Small intestine (tissue), 7 donors: ENCODE results near the gene ASB3. TPM values are rescaled to one million over a fixed set of nuclear protein-coding genes. Genes with fewer than 3 reads are reported as not detected.

Source experiments
- DNase-seq, 2 donors: peaks; one replicate each; pipeline versions ENCODE4 v3.0.0 to v3.0.0-alpha.2; 2013
- FAIRE-seq: peaks from 2 replicates; lab custom pipeline; 2012; peaks lifted over from hg19 to GRCh38; lab: Jason Lieb, UNC
- H3K27ac ChIP-seq, 3 donors: one replicate each; pipeline ENCODE4 v1.5.1; 2013; ENCODE audit warnings: low read length in 2 of 3, mild to moderate bottlenecking in 2 of 3, control low read depth in 1 of 3, inconsistent platforms in 1 of 3, low read depth in 1 of 3, moderate library complexity in 1 of 3
- H3K27me3 ChIP-seq, 3 donors: one replicate each; pipeline ENCODE4 v1.6.1; 2013; ENCODE audit warnings: low read length in 3 of 3, inconsistent platforms in 1 of 3; ENCODE audit not compliant: control insufficient read depth in 3 of 3, insufficient read depth in 3 of 3
- H3K36me3 ChIP-seq, 3 donors: one replicate each; pipeline ENCODE4 v1.6.1; 2013; ENCODE audit warnings: low read length in 3 of 3, inconsistent platforms in 1 of 3, low read depth in 1 of 3, mild to moderate bottlenecking in 1 of 3, moderate library complexity in 1 of 3; ENCODE audit not compliant: control insufficient read depth in 3 of 3, insufficient read depth in 2 of 3
- H3K4me1 ChIP-seq, 3 donors: one replicate each; pipeline ENCODE4 v1.6.1; 2013; ENCODE audit warnings: low read length in 2 of 3, inconsistent platforms in 1 of 3, low read depth in 1 of 3, mild to moderate bottlenecking in 1 of 3, moderate library complexity in 1 of 3; ENCODE audit not compliant: control insufficient read depth in 3 of 3, insufficient read depth in 2 of 3
- H3K4me3 ChIP-seq, 3 donors: one replicate each; pipeline ENCODE4 v1.5.1; 2013; ENCODE audit warnings: low read length in 3 of 3, control low read depth in 1 of 3, inconsistent platforms in 1 of 3, low read depth in 1 of 3, mild to moderate bottlenecking in 1 of 3, moderate library complexity in 1 of 3
- H3K9me3 ChIP-seq, 2 donors: one replicate each; pipeline ENCODE4 v1.6.1; 2013; ENCODE audit warnings: low read depth in 1 of 2, low read length in 1 of 2; ENCODE audit not compliant: control insufficient read depth in 2 of 2, insufficient read depth in 1 of 2
- WGBS, 3 donors: extraction: QIAGEN DNeasy Blood & Tissue Kit; methylation state at CpG; one replicate each; pipeline ENCODE4 v1.1.7; 2013; 5-methylcytosine and 5-hydroxymethylcytosine counted together
- polyA plus RNA-seq, 4 donors: library from polyadenylated mRNA; stranded (reverse) in 3 of 4; unstranded in 1 of 4; fragments of 200-250 nt in 3 of 4; fragments of 120-200 nt in 1 of 4; gene quantifications; one replicate each; pipeline versions ENCODE4 v1.2.1 to v1.2.3, GENCODE V29; 2013
- donor health status: healthy with polysubstance abuse.
- donor health status: control.
- donor health status: control.
- donor health status: Bipolar disorder and iron deficiency.
- donor health status: healthy.

The ASB3 gene
- polyA plus RNA-seq, 4 donors, result 6.0 to 12.4 (median 6.6) TPM

GRCh38 chr2:53782676-53783075 is 4.1 kb downstream of the ASB3 start:
- DNase-seq (no peak), FAIRE-seq (no peak)
- 76 to 90% (median 86%) methylated on average over 8 of the region's 8 CpGs for WGBS, 3 donors
- Histone ChIP-seq H3K9me3 (no peaks in the 10 kb centered on the region), H3K27ac (peak overlapping the region in 1 of 3 donors; percentile 4), H3K36me3 (peaks cover 0 to 10% (median 0%) of the 10 kb centered on the region in 3 donors), H3K27me3 (no peaks in the 10 kb centered on the region), H3K4me3 (no peak overlapping the region), H3K4me1 (peaks cover 6 to 12% (median 7%) of the 10 kb centered on the region in 3 donors)

DNA sequence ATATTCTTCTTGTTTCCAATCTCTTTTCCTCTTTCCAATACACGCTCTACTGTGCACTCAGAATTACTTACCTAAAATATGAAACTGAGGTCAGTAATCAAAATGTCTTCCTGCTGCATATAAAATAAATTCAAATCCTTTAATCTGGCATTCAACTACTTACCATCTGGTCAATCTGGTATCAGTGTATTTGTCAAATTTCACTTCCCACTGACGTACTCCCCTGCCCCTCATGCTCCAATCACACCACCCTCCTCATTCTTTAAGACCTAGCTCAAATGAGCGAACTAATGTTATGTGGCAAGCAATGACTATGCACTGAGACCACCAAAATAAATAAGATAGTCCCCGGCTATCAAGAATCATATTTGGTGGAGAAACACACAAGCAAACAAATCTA is 6.7 kb downstream of the ASB3 start:
- 91 to 94% (median 94%) methylated on average over 4 of the region's 4 CpGs for WGBS, 3 donors
- no peak for FAIRE-seq

GRCh38 chr2:53778536-53779162 is 8.1 kb downstream of the ASB3 start:
- 80 to 86% (median 84%) methylated on average over 5 of the region's 5 CpGs for WGBS, 3 donors
- Histone ChIP-seq H3K27ac (no peak overlapping the region), H3K9me3 (no peaks in the 10 kb centered on the region), H3K4me3 (no peak overlapping the region), H3K27me3 (no peaks in the 10 kb centered on the region), H3K4me1 (no peaks in the 10 kb centered on the region), H3K36me3 (peaks cover 0 to 16% (median 2%) of the 10 kb centered on the region in 3 donors)
- no peak for FAIRE-seq
- no peak for DNase-seq

More for the DNA sequence above, 6.7 kb downstream of the ASB3 start:
- H3K27me3 ChIP-seq, result no peaks in the 10 kb centered on the region
- H3K4me3 ChIP-seq, result no peak overlapping the region
- DNase-seq, result no peak
- no peaks in the 10 kb centered on the region for H3K9me3 ChIP-seq
- no peak overlapping the region for H3K27ac ChIP-seq
- peaks cover under 1 to 5% (median 2%) of the 10 kb centered on the region in 3 donors for H3K4me1 ChIP-seq
- H3K36me3 ChIP-seq, result peaks cover 0 to 15% (median 2%) of the 10 kb centered on the region in 3 donors

DNA sequence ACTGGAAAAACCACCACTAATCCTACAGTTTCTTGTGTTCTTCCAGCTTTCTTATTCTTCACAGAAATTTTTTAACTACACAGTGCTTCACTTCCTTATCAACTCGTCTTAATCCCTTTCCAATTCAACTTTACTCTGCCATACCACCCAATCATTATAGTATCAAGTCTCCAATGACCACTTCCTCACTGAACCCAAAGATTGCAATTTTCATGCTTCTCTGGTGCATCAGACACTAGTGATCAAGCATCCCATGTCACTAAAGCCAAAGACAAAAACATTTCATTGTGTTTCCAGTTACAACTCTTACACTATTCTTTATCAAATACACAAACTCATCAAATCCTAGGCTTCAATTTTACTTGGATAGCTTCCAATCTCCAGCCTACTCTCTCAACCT is 9.6 kb downstream of the ASB3 start:
- H3K27ac ChIP-seq, result no peak overlapping the region
- FAIRE-seq (no peak), DNase-seq (no peak)
- H3K4me3 ChIP-seq, result no peak overlapping the region
- H3K4me1 ChIP-seq, result no peaks in the 10 kb centered on the region
- no peaks in the 10 kb centered on the region for H3K27me3 ChIP-seq
- H3K36me3 ChIP-seq, result peaks cover 0 to 20% (median 2%) of the 10 kb centered on the region in 3 donors
- 53 to 65% (median 62%) methylated on average over 1 of the region's 1 CpG for WGBS, 3 donors
- H3K9me3 ChIP-seq, result no peaks in the 10 kb centered on the region

DNA sequence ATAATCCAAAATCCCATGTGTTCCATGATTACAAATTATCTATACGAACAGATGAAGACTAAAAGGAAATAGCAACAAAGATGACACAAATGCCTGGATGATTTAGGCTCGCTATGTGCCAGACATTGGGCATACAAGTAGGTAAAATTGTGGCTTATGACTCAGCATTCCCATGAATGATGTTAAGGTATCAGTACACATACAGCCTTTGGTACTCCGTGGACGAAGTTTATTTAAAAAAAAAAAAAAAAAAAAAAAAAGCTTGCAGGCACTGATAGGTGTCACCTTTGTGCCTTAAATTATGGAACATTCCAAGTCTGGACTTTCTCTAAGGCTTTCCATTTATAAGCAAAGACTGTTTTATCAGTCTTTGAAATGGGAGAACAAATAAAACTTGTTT is 16.5 kb downstream of the ASB3 start:
- Histone ChIP-seq H3K9me3 (no peaks in the 10 kb centered on the region), H3K27me3 (no peaks in the 10 kb centered on the region), H3K4me3 (no peak overlapping the region), H3K36me3 (peaks cover 0 to 6% (median 0%) of the 10 kb centered on the region in 3 donors), H3K4me1 (peaks cover 0 to 4% (median 0%) of the 10 kb centered on the region in 3 donors), H3K27ac (no peak overlapping the region)
- DNase-seq (no peak), FAIRE-seq (no peak)
- 68 to 74% (median 73%) methylated on average over 4 of the region's 4 CpGs for WGBS, 3 donors

DNA sequence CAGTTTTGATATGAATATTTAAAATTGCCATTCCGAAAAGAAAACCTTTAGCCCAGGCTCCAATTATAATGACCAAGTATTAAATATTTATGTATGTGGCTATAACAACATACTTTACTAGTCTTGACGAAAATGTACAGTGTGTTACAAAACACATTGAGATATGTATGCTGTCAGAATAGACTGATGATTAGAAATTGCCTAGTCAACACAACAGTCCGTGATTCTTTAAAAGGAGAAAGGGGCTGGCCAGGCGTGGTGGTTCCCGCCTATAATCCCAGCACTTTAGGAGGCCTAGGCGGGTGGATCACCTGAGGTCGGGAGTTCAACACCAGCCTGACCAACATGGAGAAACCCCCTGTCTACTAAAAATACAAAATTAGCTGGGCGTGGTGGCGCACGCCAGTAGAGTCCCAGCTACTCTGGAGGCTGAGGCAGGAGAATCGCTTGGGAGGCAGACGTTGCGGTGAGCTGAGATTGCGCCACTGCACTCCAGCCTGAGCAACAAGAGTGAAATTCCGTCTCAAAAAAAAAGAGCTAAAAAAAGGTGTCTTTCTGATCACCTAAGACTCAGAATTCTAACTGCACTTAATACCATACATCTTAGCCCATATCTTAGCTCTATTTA is 17.3 kb downstream of the ASB3 start:
- Histone ChIP-seq H3K4me3 (no peak overlapping the region), H3K4me1 (peaks cover 0 to 9% (median 0%) of the 10 kb centered on the region in 3 donors), H3K9me3 (no peaks in the 10 kb centered on the region), H3K27ac (no peak overlapping the region), H3K36me3 (peaks cover 0 to 5% (median 0%) of the 10 kb centered on the region in 3 donors), H3K27me3 (no peaks in the 10 kb centered on the region)
- DNase-seq (no peak), FAIRE-seq (no peak)
- 89 to 94% (median 91%) methylated on average over 15 of the region's 15 CpGs for WGBS, 3 donors

DNA sequence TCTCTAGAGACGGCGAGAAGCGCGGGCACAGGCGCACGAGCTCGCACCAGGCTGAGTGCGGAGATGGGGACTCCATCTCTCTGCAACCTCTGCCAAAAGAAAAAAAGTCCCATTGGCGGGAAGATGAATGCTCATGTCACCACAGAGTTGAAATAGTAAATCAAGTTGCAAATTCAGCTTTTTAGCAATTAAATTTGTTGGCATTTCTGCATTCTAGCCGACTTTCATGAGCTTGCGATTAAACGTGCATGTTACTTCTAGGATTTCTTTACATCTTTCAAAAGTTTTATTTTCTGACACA is 18.6 kb downstream of the ASB3 start:
- peaks cover 0 to 3% (median 0%) of the 10 kb centered on the region in 3 donors for H3K36me3 ChIP-seq
- DNase-seq (no peak), FAIRE-seq (no peak)
- peak overlapping the region; percentile 70 to 90 (median 73) for H3K27ac ChIP-seq
- H3K4me1 ChIP-seq, result peaks cover 0 to 11% (median 0%) of the 10 kb centered on the region in 3 donors
- no peaks in the 10 kb centered on the region for H3K27me3 ChIP-seq
- 0 to 2% (median 0%) methylated on average over 12 of the region's 12 CpGs for WGBS, 3 donors
- no peaks in the 10 kb centered on the region for H3K9me3 ChIP-seq
- H3K4me3 ChIP-seq, result peak overlapping the region; percentile 76 to 94 (median 80)

DNA sequence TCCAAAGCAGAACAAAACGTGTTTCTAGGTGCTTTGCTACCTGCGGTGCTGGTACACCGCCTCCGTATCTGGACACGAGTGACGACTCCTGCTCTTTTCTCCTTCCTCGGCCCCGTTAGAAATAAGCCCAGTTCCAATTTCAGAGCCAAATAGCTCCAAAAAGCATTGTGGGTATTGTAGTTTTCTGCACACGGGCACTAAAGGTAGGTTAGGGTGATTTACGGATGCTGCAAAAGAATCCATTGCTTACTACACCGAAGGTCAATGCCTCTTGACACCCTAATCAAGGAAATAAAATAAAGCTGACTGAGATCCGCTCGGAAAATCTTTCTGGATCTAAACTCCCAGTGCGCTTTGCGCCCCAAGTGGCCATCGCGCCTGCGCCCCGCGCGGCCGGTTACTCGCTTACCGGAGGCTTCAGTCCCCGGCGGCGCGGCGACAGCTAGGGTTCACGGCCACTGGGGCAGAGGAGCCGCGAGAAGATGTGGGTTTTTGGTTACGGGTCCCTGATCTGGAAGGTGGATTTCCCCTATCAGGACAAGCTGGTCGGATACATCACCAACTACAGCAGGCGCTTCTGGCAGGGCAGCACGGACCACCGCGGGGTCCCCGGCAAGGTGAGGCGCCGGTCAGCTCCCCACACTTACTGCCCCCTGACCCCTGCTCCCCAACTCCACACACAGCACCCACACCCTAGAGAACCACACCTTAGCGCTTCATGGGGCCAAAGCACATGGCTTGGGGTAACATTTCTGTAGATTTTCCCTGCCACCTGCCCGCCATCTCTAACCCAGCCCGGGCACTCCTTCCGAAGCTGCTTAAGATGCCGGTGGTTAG is 19.1 kb downstream of the ASB3 start, which contains the start of gene CHAC2:
Gene CHAC2 (plus strand): TSS at position 400 of the 837 bp plus-strand sequence. CDS start 83 bp downstream, at position 483.
- H3K27me3 ChIP-seq, result no peaks in the 10 kb centered on the region
- DNase-seq (peak; percentile 89 to 91), FAIRE-seq (no peak)
- 0% methylated on average over 46 of the region's 46 CpGs for WGBS, 3 donors
- H3K27ac ChIP-seq, result peak within 1 kb of the TSS; percentile 70 to 90 (median 73)
- H3K4me3 ChIP-seq, result peak within 1 kb of the TSS; percentile 76 to 94 (median 80)
- no peaks in the 10 kb centered on the region for H3K9me3 ChIP-seq
- H3K36me3 ChIP-seq, result peaks cover 0 to 6% (median 0%) of the 10 kb centered on the region in 3 donors
- peaks cover 0 to 11% (median 0%) of the 10 kb centered on the region in 3 donors for H3K4me1 ChIP-seq
